ENCODE data around the gene ADGRD1.

Gene ADGRD1

DNA sequence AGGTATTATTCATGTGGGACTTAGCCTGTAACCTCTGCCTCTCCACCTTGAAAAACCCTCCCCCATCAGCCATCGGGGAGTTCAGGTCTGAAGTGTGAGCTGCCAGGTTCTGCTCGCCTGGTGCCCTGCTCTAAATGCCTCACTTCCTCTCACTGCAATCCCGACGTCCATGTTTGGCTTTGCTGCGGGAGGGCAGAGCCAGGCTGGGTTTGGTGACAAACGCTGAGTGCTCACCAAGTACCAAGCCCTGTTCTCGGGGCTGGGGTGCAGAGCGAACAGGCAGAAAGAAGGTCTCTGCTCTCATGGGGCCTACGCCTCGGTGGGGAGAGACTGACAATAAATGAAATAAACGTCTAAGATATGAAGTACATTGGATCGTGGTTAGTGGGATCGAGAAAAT, 2.1 kb upstream of the ADGRD1 start:
- TF ChIP-seq, protein P1, sequence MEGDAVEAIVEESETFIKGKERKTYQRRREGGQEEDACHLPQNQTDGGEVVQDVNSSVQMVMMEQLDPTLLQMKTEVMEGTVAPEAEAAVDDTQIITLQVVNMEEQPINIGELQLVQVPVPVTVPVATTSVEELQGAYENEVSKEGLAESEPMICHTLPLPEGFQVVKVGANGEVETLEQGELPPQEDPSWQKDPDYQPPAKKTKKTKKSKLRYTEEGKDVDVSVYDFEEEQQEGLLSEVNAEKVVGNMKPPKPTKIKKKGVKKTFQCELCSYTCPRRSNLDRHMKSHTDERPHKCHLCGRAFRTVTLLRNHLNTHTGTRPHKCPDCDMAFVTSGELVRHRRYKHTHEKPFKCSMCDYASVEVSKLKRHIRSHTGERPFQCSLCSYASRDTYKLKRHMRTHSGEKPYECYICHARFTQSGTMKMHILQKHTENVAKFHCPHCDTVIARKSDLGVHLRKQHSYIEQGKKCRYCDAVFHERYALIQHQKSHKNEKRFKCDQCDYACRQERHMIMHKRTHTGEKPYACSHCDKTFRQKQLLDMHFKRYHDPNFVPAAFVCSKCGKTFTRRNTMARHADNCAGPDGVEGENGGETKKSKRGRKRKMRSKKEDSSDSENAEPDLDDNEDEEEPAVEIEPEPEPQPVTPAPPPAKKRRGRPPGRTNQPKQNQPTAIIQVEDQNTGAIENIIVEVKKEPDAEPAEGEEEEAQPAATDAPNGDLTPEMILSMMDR (IDR thresholded peaks at IDR 0.05; ENCODE audit: low read depth, low read length) = no peak
- H3K4me3 ChIP-seq (ENCODE audit: low read depth, low read length) = no peak overlapping the region

DNA sequence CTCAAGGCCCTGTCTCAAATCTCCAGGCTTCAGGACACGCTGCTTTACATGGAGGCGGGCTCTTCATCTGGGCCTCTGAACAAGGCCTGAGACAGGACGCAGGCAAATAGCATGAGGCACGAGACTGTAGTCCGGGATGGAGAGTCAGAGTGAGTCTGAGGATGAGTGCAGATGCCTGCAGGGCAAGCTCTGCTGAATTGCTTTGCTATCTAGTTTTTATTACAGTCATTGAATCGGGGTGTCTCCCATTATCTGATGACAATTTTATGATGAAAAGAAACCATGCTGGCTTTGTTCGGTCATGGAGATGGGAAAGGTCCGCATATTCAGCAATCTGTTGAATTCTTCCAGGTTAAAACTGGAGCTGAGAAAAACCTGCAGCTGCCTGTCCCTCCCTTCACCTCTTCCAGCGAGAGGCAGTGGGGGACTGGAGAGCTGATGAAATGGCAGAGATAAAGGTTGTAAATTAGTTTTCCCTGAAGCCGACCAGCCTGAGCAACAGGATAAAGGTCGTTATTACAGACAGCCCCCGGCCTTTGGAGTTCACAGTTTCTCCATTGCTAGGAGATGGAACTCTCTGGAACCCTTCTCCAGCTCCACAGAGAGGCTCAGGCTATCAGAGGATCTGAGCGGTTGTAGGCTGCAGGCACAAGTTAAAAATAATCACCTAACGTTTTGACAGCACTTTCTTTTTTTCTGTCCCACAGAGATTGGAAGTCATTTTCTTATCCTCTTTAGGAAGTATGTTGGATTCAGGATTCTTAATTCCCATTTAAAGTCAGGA, 1.3 kb upstream of the ADGRD1 start:
- H3K4me3 ChIP-seq (ENCODE audit: low read depth, low read length) = no peak overlapping the region

DNA sequence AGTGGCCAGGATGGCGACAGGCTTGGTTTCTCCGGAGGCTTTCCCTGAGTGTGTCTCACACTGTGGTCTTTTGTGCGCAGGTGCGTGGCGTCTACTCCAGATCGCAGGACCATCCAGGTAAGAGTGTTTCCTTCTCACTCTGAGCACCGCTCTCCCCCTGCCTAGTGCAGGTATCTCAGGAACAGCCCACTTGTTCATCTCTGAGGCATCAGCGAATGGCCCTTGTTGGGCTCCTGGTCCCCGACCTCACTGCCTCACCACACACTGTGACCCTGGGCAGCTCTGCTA, 781 bp downstream of the ADGRD1 start:
- peak overlapping the region; percentile 33 for H3K4me3 ChIP-seq (ENCODE audit: low read depth, low read length)
- TF ChIP-seq, protein P1 (IDR thresholded peaks at IDR 0.05; ENCODE audit: low read depth, low read length) = no peak

More for the DNA sequence above, 1.3 kb upstream of the ADGRD1 start:
- TF ChIP-seq, protein P1 (IDR thresholded peaks at IDR 0.05; ENCODE audit: low read depth, low read length) = no peak

DNA sequence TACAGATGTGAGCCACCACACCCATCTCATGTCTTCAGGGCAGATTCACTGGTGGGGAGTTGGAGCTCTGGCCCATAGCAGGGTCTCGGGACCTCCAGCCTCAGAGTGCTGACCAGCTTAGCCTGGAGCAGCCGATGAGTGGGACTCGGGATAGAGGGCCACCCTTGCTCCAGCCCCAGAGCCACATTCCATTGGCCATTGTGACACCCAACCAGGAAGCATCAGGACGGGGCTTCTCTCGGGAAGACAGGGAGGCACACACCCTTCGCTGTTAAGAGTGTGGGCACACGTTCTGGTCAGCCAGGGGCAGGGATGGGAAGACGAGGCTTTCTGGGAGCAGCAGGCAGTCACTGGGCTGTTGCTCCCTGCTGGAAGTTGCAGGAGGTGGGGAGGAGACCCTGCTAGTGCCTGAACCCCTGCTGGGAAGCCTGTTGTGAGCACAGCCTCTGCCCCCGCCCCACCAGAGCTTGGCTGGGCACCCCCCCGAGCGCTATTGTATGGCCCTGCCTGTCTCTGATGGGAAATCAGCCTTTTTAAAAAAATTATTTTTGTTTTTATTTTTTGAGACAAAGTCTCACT, 1.6 kb downstream of the ADGRD1 start:
- TF ChIP-seq, protein P1 (IDR thresholded peaks at IDR 0.05; ENCODE audit: low read depth, low read length) = no peak
- no peak overlapping the region for H3K4me3 ChIP-seq (ENCODE audit: low read depth, low read length)

DNA sequence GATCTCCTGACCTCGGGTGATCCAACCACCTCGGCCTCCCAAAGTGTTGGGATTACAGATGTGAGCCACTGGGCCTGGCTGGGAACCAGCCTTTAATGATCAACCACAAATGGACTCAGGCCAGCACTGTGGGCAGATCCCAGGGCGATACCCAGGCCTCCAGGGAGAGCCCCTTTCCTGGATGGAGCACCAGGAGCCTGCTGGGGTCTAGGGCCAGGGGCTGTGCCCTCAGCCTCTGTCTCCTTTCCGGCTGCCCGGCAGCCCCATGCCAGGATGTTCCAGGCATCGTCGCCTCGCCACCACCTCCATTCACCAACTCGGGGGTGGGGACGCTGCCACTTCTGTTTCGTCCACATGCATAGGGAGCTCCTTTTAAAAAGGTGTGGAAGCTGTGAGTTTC, 2.3 kb downstream of the ADGRD1 start:
- H3K4me3 ChIP-seq (ENCODE audit: low read depth, low read length) = no peak overlapping the region
- TF ChIP-seq, protein P1 (IDR thresholded peaks at IDR 0.05; ENCODE audit: low read depth, low read length) = no peak

DNA sequence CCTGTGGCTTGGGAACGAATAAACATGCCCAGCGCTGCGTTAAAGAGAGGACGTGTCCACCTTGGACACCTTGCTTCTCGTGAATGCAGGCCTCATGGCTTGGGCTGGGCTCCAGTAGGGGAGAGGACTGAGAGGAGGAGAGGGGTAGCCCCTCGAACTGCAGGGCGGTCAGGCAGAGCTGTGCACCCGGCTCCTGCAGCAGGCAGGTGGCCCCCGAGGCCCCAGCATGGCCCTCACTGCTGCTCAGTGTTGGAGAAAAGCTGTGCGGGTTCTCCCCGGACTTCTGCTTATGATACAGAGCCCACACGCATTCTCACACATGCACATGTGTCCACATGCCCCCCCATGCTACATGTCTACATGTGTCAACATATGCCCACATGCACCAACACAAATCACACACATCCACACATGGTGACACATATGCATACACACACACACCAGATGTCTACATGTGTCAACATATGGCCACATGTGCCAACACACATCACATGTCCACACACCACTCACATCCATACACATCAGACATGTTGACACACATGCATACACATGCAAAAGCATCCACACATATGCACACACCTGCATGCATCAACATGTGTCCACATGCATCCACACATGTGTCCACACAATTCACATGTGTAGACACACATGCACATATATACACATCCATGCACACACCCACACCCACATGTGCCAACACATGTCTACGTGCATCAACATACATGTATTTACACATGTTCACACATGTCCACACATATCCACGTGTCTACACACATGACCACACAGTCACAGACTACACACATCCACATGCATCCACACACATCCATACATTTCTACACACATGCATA, 3.0 kb downstream of the ADGRD1 start:
- H3K4me3 ChIP-seq (ENCODE audit: low read depth, low read length) = no peak overlapping the region
- TF ChIP-seq, protein P1 (IDR thresholded peaks at IDR 0.05; ENCODE audit: low read depth, low read length) = no peak

DNA sequence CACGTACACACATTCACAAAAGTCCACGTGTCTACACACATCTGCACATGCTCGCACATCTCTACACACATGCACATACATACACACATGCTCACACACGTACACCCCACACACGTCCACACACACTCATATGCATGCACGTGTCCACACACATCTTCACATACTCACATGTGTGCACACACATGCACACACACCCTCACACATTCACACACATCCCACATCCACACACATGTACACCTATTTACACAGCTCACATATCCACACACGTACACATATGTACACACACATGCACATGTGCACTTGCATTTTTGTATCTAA, 3.6 kb downstream of the ADGRD1 start:
- TF ChIP-seq, protein P1 (IDR thresholded peaks at IDR 0.05; ENCODE audit: low read depth, low read length) = no peak
- no peak overlapping the region for H3K4me3 ChIP-seq (ENCODE audit: low read depth, low read length)

Measured in WI38 (cell line).